NT2/D1 (cell line): ENCODE results near the gene PLA2G3.

Source experiments
- SUZ12 ChIP-seq: IDR thresholded peaks from 2 replicates; pipeline ENCODE4 v1.6.1; 2011; ENCODE audit not compliant: insufficient read length, insufficient read depth; ENCODE audit errors: extremely low read depth
- YY1 ChIP-seq: IDR thresholded peaks from 2 replicates; pipeline ENCODE4 v1.6.1; 2011; ENCODE audit not compliant: insufficient read length, insufficient read depth

- TF ChIP-seq YY1 (no peak), SUZ12 (no peak)
Observed at GRCh38 chr22:31096657-31097279, 43.5 kb downstream of the PLA2G3 start.
